ENCODE measurements around the gene FBL. TPM values are rescaled to one million over a fixed set of nuclear protein-coding genes. Genes with fewer than 3 reads are reported as not detected.

The FBL gene
- total RNA-seq, 1 donor from 2014 or later: 420 TPM

DNA sequence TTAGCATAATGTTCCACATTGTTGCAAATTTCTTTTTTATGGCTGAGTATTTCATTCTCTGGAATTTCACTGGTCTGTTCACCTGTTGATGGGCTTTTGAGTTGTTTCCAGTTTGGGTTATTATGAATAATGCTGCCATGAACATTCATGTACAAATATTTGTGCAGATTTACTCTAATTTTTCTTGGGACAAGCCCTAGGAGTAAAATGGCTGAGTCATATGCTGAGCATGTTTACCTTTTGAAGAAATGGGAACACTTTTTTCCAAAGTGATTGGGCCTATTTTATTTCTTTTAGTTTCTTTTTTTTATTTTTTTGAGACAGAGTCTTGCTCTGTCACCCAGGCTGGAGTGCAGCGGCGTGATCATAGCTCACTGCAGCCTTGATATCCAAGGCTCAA, 4.7 kb upstream of the FBL start:
- DNase-seq: no peak
- intact Hi-C loops (cut with micrococcal nuclease): no loop called here
- ChIA-PET CTCF (no interaction called here), POLR2A (no interaction called here)
- ATAC-seq (ENCODE audit: low read depth): no peak
- Mint-ChIP-seq H3K4me1 (peaks cover 9% of the 10 kb centered on the region), H3K27ac (no peak overlapping the region), H3K4me3 (no peak overlapping the region), H3K9me3 (no peaks in the 10 kb centered on the region), H3K27me3 (peaks cover 12% of the 10 kb centered on the region), H3K36me3 (ENCODE audit: low read depth) (peaks cover 3% of the 10 kb centered on the region)
- no peak for TF ChIP-seq CTCF (IDR thresholded peaks at IDR 0.05)

DNA sequence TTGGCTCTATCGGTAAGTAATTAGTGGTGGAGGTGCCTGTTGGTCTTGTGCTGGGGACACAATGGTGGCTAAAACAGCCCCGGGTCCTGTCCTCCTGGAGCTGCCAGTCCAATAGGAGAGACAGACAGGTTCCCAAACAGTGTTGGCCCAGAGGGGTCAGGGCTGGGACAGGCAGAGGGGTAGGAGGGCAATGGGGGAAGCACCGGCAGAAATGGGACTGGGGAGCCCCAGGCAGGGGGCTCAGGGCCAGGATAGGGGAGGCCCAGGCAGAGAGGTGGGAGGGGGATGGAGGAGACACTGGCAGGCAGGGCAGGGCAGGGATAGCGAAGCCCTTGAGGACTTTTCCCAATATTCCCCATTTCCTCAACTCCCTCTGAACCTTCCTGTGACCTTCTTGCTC, 2.2 kb upstream of the FBL start:
- ChIA-PET POLR2A (interaction anchor here (0.6 kb wide), 1 partner anchor 34 kb away, joined by 5 read pairs; no protein-coding TSS in a partner anchor), CTCF (interaction anchor here (2.5 kb wide), 1 partner anchor 122 kb away, joined by 12 read pairs; the partner anchor contains the start of gene PSMC4)
- H3K36me3 Mint-ChIP-seq (ENCODE audit: low read depth): peaks cover 6% of the 10 kb centered on the region
- peaks cover 30% of the 10 kb centered on the region for H3K4me1 Mint-ChIP-seq
- TF ChIP-seq CTCF (IDR thresholded peaks at IDR 0.05): no peak
- intact Hi-C loops (cut with micrococcal nuclease): no loop called here
- H3K9me3 Mint-ChIP-seq: no peaks in the 10 kb centered on the region
- no peak overlapping the region for H3K4me3 Mint-ChIP-seq
- no peak overlapping the region for H3K27ac Mint-ChIP-seq
- H3K27me3 Mint-ChIP-seq: peaks cover 3% of the 10 kb centered on the region
- ATAC-seq (ENCODE audit: low read depth): no peak
- no peak for DNase-seq

GRCh38 chr19:39847525-39847924, 1.3 kb upstream of the FBL start:
- no peak for TF ChIP-seq CTCF (IDR thresholded peaks at IDR 0.05)
- Mint-ChIP-seq H3K27me3 (no peaks in the 10 kb centered on the region), H3K36me3 (ENCODE audit: low read depth) (peaks cover 6% of the 10 kb centered on the region), H3K9me3 (no peaks in the 10 kb centered on the region), H3K4me1 (peaks cover 38% of the 10 kb centered on the region), H3K27ac (no peak overlapping the region), H3K4me3 (no peak overlapping the region)
- ATAC-seq (ENCODE audit: low read depth): no peak
- ChIA-PET CTCF (interaction anchor here (2.5 to 5.5 kb wide), 2 partner anchors 54 to 123 kb away, joined by 12 to 90 read pairs; partner anchors contain the start of gene PSMC4), POLR2A (interaction anchor here (3.1 to 4.2 kb wide), 2 partner anchors 14 to 122 kb away, joined by 28 to 63 read pairs; partner anchors contain the start of genes DYRK1B and PSMC4)
- intact Hi-C loops (cut with micrococcal nuclease): no loop called here
- no peak for DNase-seq

DNA sequence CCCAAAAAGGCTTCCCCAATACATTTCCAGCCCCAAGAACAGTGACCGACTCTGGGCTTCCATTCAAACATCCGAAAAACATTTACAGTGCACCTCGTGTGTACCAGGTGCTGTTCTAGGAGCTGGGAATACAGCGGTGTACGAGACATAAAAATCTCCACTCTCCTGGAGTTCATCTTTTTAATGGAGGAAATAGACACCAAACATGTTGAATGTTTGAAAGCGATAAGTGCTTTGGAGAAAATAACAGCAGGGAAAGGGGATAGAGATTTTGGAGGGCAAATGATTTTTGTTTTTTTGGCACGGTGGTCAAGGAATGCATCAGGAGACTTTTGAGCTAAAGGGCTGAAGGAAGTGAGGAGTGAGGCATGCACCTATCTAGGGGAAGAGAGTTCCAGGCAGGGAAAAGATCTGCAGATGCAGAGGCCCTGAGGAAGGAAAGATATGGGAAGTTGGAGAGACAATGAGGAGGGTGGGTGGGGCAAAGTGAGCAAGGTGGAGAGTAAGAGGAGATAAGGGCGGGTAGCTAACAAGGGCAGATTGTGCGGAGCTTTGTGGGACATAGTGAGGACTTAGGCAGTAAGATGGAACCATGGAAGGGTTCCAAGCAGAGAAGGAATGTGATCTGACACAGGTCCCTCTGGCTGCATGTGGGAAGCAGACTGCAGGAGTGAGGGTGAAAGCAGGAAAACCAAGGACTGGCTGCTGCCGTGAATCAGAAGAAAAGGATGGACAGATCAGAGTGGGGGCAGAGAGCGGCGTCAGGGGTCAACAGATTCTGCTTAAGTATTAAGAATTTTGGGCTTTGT, 703 bp upstream of the FBL start:
- Mint-ChIP-seq H3K9me3 (no peaks in the 10 kb centered on the region), H3K27me3 (no peaks in the 10 kb centered on the region), H3K4me3 (peak overlapping the region; percentile 93), H3K36me3 (ENCODE audit: low read depth) (peaks cover 9% of the 10 kb centered on the region), H3K4me1 (peaks cover 42% of the 10 kb centered on the region), H3K27ac (peak overlapping the region; percentile 93)
- ChIA-PET CTCF (interaction anchor here (2.5 to 5.5 kb wide), 2 partner anchors 54 to 124 kb away, joined by 12 to 90 read pairs; partner anchors contain the start of gene PSMC4), POLR2A (interaction anchor here (0.5 to 4.2 kb wide), 9 partner anchors 13 to 931 kb away, joined by 3 to 63 read pairs (median 5); partner anchors contain the start of genes DYRK1B, PSMC4, RAB4B and RPS16)
- DNase-seq (no peak), ATAC-seq (ENCODE audit: low read depth) (no peak)
- intact Hi-C loops (cut with micrococcal nuclease): loop anchor here (1.0 kb wide), 3 partner anchors 14 to 124 kb away; partner anchors contain the start of gene PSMC4
- no peak for TF ChIP-seq CTCF (IDR thresholded peaks at IDR 0.05)

DNA sequence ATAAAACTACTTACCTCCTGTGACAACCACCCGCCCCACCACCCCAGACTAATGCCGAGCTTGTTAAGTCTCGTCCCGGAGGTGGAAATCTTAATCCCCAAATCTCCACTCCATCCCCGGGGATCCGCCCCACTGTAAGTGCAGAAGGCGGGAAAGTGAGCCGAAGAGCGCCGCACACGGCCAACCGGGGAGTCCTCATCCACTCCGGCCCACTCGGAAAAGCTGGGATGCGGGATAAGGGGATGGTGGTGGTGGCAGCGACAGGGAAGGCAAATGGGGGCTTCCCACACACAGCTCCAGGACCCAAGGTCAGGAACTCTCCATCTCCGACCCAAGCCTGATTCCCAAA, 621 bp downstream of the FBL start:
- no peaks in the 10 kb centered on the region for H3K9me3 Mint-ChIP-seq
- ChIA-PET POLR2A (interaction anchor here (0.6 to 4.2 kb wide), 7 partner anchors 12 to 410 kb away, joined by 3 to 63 read pairs (median 5); partner anchors contain the start of genes DYRK1B, PSMC4 and RPS16), CTCF (interaction anchor here (1.2 to 5.5 kb wide), 5 partner anchors 12 to 125 kb away, joined by 3 to 90 read pairs (median 7); partner anchors contain the start of genes DYRK1B and PSMC4)
- no peak for TF ChIP-seq CTCF (IDR thresholded peaks at IDR 0.05)
- peak overlapping the region; percentile 93 for H3K4me3 Mint-ChIP-seq
- ATAC-seq (ENCODE audit: low read depth): no peak
- H3K4me1 Mint-ChIP-seq: peaks cover 45% of the 10 kb centered on the region
- peaks cover 11% of the 10 kb centered on the region for H3K36me3 Mint-ChIP-seq (ENCODE audit: low read depth)
- peak overlapping the region; percentile 93 for H3K27ac Mint-ChIP-seq
- intact Hi-C loops (cut with micrococcal nuclease): loop anchor here (2.0 kb wide), 1 partner anchor 81 kb away; no protein-coding TSS in a partner anchor
- H3K27me3 Mint-ChIP-seq: no peaks in the 10 kb centered on the region
- no peak for DNase-seq
